ENCODE measurements around the gene PTGR3. TPM values are rescaled to one million over a fixed set of nuclear protein-coding genes. Genes with fewer than 3 reads are reported as not detected.

PTGR3 gene
- total and polyA plus RNA-seq, 2 donors from 2014 or later, result 21.1 to 36.8 TPM

DNA sequence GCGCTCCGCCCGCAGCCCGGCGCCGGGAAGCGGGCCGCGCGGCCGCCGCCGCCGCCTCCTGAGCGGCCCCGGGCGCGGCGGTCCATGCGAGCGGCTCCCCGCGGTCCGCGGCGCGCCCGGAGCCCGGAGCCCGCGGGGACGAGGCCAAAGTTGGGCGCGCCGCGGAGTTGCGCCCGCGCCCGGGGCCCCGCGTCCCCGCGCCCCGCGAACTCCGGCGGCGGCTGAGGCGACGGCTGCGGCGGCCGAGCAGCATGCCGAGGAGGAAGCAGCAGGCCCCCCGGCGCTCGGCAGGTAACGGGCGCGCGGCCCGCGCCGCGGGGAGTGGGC lies 2.6 kb upstream of the PTGR3 start:
- FAIRE-seq (no peak), DNase-seq (no peak)
- TF ChIP-seq, protein P1, sequence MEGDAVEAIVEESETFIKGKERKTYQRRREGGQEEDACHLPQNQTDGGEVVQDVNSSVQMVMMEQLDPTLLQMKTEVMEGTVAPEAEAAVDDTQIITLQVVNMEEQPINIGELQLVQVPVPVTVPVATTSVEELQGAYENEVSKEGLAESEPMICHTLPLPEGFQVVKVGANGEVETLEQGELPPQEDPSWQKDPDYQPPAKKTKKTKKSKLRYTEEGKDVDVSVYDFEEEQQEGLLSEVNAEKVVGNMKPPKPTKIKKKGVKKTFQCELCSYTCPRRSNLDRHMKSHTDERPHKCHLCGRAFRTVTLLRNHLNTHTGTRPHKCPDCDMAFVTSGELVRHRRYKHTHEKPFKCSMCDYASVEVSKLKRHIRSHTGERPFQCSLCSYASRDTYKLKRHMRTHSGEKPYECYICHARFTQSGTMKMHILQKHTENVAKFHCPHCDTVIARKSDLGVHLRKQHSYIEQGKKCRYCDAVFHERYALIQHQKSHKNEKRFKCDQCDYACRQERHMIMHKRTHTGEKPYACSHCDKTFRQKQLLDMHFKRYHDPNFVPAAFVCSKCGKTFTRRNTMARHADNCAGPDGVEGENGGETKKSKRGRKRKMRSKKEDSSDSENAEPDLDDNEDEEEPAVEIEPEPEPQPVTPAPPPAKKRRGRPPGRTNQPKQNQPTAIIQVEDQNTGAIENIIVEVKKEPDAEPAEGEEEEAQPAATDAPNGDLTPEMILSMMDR (IDR thresholded peaks at IDR 0.05; ENCODE audit: borderline replicate concordance, extremely low read depth, insufficient read depth), result no peak
- H3K9me3 ChIP-seq (ENCODE audit: control insufficient read depth in 2 of 3, insufficient read depth in 1 of 3, low read length in 3 of 3), result no peaks in the 10 kb centered on the region
- no peak overlapping the region for H3K9ac ChIP-seq (ENCODE audit: low read length in 3 of 3)
- peak overlapping the region; percentile 79 to 88 for H3K27ac ChIP-seq (ENCODE audit: low read depth in 2 of 2, low read length in 2 of 2)
- intact Hi-C loops (cut with DNase I), result no loop called here
- H3K4me1 ChIP-seq (ENCODE audit: control insufficient read depth in 2 of 3, insufficient read depth in 2 of 3, low read depth in 1 of 3, low read length in 3 of 3), result peaks cover 3 to 33% (median 23%) of the 10 kb centered on the region in 3 donors
- H3K4me3 ChIP-seq (ENCODE audit: low read length in 3 of 3), result peak overlapping the region in 2 of 3 donors; percentile 30 to 69
- no peaks in the 10 kb centered on the region for H3K27me3 ChIP-seq (ENCODE audit: control insufficient read depth, insufficient read depth, low read length)
- H3K36me3 ChIP-seq (ENCODE audit: control insufficient read depth in 2 of 3, insufficient read depth in 3 of 3, low read length in 3 of 3), result no peaks in the 10 kb centered on the region

DNA sequence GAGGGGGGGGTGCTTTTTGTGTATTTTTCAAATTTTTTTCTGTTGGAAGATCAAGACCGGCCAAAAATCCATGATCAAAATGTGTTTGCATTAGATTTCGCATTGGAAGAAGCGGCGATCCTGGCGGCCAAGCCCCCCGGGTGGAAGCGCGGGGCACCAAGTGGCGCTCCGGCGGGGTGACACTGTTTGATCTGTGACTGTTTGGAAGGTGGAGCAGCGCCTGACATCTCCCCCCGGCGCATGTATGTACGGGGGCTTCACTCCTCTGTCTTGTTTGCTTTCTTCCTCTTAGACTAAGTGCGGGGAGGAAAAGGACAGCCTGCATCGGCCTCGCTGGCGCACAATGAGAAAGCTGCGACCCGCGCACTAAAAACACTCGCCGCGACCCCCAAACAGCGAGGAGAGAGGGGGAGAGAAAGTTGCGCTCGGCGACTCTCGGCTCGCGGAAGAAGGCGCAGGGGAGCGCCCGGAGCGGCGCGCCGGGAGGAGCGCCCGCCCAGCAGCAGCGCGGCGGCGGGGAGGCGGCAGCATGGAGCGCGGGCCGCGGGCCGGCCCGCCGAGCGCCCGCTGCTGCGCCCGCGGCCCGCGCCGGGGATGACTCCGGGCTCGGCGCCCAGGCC lies 2.2 kb upstream of the PTGR3 start:
- no peaks in the 10 kb centered on the region for H3K27me3 ChIP-seq (ENCODE audit: control insufficient read depth, insufficient read depth, low read length)
- H3K4me1 ChIP-seq (ENCODE audit: control insufficient read depth in 2 of 3, insufficient read depth in 2 of 3, low read depth in 1 of 3, low read length in 3 of 3), result peaks cover 3 to 35% (median 20%) of the 10 kb centered on the region in 3 donors
- DNase-seq (peak in 3 of 5 donors; percentile 36 to 75 (median 43)), FAIRE-seq (no peak)
- H3K9ac ChIP-seq (ENCODE audit: low read length in 3 of 3), result peak overlapping the region; percentile 76 to 85 (median 78)
- TF ChIP-seq, protein P1 (IDR thresholded peaks at IDR 0.05; ENCODE audit: borderline replicate concordance, extremely low read depth, insufficient read depth), result no peak
- H3K36me3 ChIP-seq (ENCODE audit: control insufficient read depth in 2 of 3, insufficient read depth in 3 of 3, low read length in 3 of 3), result no peaks in the 10 kb centered on the region
- H3K9me3 ChIP-seq (ENCODE audit: control insufficient read depth in 2 of 3, insufficient read depth in 1 of 3, low read length in 3 of 3), result no peaks in the 10 kb centered on the region
- intact Hi-C loops (cut with DNase I), result no loop called here
- peak overlapping the region; percentile 74 to 87 for H3K27ac ChIP-seq (ENCODE audit: low read depth in 2 of 2, low read length in 2 of 2)
- peak overlapping the region; percentile 78 to 87 (median 84) for H3K4me3 ChIP-seq (ENCODE audit: low read length in 3 of 3)

DNA sequence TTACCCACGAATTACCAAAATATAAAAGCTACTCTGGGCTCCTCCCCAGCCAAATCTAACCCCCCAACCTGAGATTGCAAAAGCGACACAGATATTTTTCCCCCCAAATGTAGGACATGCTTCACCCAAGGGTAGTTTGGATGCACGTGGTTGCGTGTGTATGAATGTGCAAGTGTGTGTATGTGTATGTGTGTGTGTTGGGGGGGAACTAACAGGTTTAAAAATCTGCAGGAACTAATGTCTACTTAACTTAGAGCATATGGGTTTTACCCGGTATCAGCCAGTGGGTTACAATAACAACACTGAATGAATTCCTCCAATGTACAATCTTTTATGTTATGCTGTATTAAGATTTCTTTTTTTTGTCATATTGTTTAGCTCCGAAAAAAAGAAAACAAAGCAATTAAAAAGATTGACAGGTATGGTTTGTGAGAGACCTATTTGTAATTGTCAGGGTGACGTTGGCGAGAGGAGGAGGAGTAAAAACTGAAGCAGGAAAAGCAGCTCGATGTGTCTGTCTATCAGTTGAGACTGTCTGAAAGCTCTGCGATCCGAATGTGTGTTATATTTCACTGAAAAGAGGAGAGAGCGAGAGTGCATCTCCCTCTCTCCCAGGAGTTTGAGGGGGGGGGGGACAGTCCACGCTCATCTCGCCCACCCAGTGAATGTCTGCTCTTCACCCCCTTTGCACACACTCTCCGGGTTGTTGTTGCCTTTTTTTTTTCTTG lies 1.5 kb upstream of the PTGR3 start, which contains the start of gene TSHZ1:
Gene TSHZ1 (plus strand): TSS at position 524 of the 728 bp plus-strand sequence. CDS start 1,080 bp downstream, outside the sequence.
- intact Hi-C loops (cut with DNase I), result no loop called here
- no peaks in the 10 kb centered on the region for H3K27me3 ChIP-seq (ENCODE audit: control insufficient read depth, insufficient read depth, low read length)
- peaks cover 3 to 32% (median 20%) of the 10 kb centered on the region in 3 donors for H3K4me1 ChIP-seq (ENCODE audit: control insufficient read depth in 2 of 3, insufficient read depth in 2 of 3, low read depth in 1 of 3, low read length in 3 of 3)

More for the DNA sequence above, 1.5 kb upstream of the PTGR3 start, which contains the start of gene TSHZ1:
- FAIRE-seq (peak; percentile 3), DNase-seq (peak in 4 of 5 donors; percentile 81 to 96 (median 91))
- Histone ChIP-seq H3K36me3 (ENCODE audit: control insufficient read depth in 2 of 3, insufficient read depth in 3 of 3, low read length in 3 of 3) (no peaks in the 10 kb centered on the region), H3K4me3 (ENCODE audit: low read length in 3 of 3) (peak within 1 kb of the TSS; percentile 78 to 87 (median 84)), H3K9ac (ENCODE audit: low read length in 3 of 3) (peak within 1 kb of the TSS; percentile 76 to 85 (median 78)), H3K9me3 (ENCODE audit: control insufficient read depth in 2 of 3, insufficient read depth in 1 of 3, low read length in 3 of 3) (no peaks in the 10 kb centered on the region), H3K27ac (ENCODE audit: low read depth in 2 of 2, low read length in 2 of 2) (peak within 1 kb of the TSS; percentile 96)
- TF ChIP-seq, protein P1 (IDR thresholded peaks at IDR 0.05; ENCODE audit: borderline replicate concordance, extremely low read depth, insufficient read depth), result no peak

Data from kidney (tissue), 14 donors.